Endothelial cell of umbilical vein (primary cell): ENCODE measurements around the gene RAB36.

Experiments
- POLR2A ChIP-seq: IDR thresholded peaks from 2 replicates; pipeline ENCODE4 v1.6.1; 2012; ENCODE audit warnings: low read depth, mild to moderate bottlenecking, control low read depth, low read length
- POLR2AphosphoS5 ChIP-seq: IDR thresholded peaks from 2 replicates; pipeline ENCODE4 v1.6.1; 2012; ENCODE audit warnings: low read depth, mild to moderate bottlenecking, control low read depth, low read length, moderate library complexity; ENCODE audit not compliant: insufficient read depth
- TF ChIP-seq, protein P1 (sequence below), 2 donors: IDR thresholded peaks; 1 replicate in 1 of 2; 2 replicates in 1 of 2; pipeline ENCODE4 v1.5.1; 2011; ENCODE audit warnings: low read length in 2 of 2, mild to moderate bottlenecking in 2 of 2, moderate library complexity in 2 of 2, control low read depth in 1 of 2, inconsistent platforms in 1 of 2, low read depth in 1 of 2; ENCODE audit not compliant: insufficient read depth in 1 of 2; ENCODE audit errors: extremely low read depth in 1 of 2

DNA sequence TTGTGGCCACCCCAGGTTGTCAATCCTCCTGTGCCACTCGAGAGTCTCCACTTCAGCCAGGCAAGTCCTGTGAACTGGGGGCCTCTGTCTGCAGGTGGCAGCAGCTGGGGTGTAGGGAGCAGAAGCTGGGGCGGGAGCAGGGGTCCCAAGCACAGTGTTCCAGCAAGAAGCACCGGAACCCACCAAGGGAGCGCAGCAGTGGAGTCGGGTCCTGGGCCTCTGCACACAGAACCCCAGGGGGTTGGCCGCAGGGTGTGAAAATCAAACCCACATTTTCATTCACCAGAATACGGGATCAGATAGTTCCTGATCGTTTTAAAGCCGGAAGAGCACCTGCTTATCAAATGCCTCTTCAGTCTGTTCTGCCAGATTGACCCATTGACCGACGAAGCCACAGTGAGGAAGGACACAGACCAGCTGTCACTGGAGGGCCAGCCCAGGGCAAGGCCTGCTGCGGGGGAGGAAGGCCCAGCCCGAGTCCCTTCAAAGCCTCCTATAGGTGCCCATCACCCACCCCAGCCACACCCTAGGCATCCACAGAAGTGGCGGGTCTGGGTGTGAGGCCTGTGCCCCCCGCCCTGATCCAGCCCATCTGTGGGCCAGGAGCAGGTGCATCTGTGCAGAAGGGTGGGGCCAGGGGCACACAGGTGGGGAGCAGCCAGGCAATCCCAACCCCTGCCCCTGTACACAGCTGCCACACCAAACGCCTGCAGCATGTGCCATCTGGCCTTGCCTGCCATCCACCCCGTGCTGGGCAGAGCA, 37.6 kb upstream of the RAB36 start:
- TF ChIP-seq, protein P1, sequence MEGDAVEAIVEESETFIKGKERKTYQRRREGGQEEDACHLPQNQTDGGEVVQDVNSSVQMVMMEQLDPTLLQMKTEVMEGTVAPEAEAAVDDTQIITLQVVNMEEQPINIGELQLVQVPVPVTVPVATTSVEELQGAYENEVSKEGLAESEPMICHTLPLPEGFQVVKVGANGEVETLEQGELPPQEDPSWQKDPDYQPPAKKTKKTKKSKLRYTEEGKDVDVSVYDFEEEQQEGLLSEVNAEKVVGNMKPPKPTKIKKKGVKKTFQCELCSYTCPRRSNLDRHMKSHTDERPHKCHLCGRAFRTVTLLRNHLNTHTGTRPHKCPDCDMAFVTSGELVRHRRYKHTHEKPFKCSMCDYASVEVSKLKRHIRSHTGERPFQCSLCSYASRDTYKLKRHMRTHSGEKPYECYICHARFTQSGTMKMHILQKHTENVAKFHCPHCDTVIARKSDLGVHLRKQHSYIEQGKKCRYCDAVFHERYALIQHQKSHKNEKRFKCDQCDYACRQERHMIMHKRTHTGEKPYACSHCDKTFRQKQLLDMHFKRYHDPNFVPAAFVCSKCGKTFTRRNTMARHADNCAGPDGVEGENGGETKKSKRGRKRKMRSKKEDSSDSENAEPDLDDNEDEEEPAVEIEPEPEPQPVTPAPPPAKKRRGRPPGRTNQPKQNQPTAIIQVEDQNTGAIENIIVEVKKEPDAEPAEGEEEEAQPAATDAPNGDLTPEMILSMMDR (IDR thresholded peaks at IDR 0.05; ENCODE audit: extremely low read depth in 1 of 2, insufficient read depth in 1 of 2, low read depth in 1 of 2, low read length in 2 of 2): no peak
- TF ChIP-seq POLR2A (no peak), POLR2AphosphoS5 (no peak)
